Uterus (tissue), 2 donors: Measurements from ENCODE around the gene SLC2A9.

ENCODE experiments used
- POLR2A ChIP-seq, 2 donors: fragments of 450-650 bp; IDR thresholded peaks; one replicate each; pipeline ENCODE4 v1.6.1; 2016; ENCODE audit warnings: antibody characterized with exemption in 2 of 2, mild to moderate bottlenecking in 1 of 2, moderate library complexity in 1 of 2
- TF ChIP-seq, protein P1 (sequence below), 4 experiments: fragments of 200-600 bp in 2 of 4; fragments of 450-650 bp in 2 of 4; sonication (generic) in 2 of 4; IDR thresholded peaks; one replicate each; pipeline ENCODE4 v1.5.1; 2016 to 2019; ENCODE audit warnings: antibody characterized with exemption in 4 of 4, mild to moderate bottlenecking in 2 of 4, moderate library complexity in 1 of 4

DNA sequence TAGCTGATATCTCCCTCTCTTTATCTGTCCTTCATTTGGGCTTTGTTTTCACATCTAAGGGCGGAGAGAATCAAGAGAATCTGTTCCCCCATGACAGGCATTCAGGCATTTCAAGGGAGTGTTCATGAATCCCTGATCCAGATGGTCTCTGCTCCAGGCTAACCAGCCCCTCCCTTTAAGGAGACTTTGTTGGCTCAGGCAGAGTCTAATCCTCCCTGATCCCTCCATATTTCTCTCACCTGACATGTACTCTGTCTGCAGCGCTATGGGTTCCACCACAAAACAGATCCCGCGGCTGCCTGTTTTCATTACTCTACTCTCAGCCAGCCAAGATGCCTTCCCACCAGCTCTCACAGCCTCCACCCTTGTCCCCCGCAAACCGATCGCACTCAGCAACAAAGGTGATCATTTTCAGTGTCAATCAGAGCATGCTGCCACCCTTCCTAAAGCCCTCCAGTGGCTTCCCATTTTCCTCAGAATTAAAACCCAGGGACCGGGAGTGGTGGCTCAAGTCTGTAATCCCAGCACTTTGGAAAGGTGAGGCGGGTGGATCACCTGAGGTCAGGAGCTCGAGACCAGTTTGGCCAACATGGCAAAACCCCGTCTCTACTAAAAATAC lies 30.3 kb upstream of the SLC2A9 start:
- TF ChIP-seq, protein P1, sequence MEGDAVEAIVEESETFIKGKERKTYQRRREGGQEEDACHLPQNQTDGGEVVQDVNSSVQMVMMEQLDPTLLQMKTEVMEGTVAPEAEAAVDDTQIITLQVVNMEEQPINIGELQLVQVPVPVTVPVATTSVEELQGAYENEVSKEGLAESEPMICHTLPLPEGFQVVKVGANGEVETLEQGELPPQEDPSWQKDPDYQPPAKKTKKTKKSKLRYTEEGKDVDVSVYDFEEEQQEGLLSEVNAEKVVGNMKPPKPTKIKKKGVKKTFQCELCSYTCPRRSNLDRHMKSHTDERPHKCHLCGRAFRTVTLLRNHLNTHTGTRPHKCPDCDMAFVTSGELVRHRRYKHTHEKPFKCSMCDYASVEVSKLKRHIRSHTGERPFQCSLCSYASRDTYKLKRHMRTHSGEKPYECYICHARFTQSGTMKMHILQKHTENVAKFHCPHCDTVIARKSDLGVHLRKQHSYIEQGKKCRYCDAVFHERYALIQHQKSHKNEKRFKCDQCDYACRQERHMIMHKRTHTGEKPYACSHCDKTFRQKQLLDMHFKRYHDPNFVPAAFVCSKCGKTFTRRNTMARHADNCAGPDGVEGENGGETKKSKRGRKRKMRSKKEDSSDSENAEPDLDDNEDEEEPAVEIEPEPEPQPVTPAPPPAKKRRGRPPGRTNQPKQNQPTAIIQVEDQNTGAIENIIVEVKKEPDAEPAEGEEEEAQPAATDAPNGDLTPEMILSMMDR (IDR thresholded peaks at IDR 0.05) = no peak
- no peak for TF ChIP-seq POLR2A (IDR thresholded peaks at IDR 0.05)
